Measurements from ENCODE around the gene TXNDC5. TPM values are rescaled to one million over a fixed set of nuclear protein-coding genes. Genes with fewer than 3 reads are reported as not detected.

TXNDC5 gene
- total RNA-seq, 1 donor from 2014 or later: 360 TPM

DNA sequence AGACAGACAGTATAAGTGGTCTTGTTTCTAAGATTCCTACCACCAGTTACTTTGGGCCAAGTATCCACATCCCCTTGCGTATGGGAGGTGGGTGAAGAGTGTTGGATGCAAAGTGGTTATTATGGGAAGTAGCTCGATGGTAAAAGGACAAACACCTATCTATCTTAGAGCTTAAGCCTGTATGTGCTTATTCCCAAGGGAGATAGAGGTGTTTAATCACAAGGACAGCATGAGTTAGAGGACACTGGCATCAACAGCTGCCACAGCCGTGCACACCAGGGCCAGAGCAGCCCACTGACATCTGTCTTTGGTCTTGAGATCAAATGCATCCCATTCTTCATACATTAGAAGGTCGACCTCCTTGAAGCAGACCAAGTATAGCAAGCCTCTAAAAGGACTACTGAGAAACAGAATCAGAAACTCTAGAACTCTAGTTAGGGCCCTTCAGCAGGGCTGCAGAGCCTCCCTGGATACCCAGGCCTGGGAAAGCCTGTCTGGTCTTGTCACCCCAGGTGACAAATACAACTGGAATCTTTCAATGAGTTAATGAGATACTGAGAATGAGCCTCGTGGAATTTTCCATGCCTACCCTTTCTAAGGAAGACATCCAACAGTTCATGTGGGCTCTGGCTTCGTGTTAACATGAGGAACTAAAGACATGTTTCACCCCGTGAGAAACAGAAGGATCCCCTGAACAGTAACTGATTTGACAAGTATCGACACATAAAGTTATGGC is 28.7 kb downstream of the TXNDC5 start:
- peaks cover 13% of the 10 kb centered on the region for H3K36me3 ChIP-seq (ENCODE audit: control insufficient read depth, insufficient read depth, low read length)
- TF ChIP-seq, protein P1, sequence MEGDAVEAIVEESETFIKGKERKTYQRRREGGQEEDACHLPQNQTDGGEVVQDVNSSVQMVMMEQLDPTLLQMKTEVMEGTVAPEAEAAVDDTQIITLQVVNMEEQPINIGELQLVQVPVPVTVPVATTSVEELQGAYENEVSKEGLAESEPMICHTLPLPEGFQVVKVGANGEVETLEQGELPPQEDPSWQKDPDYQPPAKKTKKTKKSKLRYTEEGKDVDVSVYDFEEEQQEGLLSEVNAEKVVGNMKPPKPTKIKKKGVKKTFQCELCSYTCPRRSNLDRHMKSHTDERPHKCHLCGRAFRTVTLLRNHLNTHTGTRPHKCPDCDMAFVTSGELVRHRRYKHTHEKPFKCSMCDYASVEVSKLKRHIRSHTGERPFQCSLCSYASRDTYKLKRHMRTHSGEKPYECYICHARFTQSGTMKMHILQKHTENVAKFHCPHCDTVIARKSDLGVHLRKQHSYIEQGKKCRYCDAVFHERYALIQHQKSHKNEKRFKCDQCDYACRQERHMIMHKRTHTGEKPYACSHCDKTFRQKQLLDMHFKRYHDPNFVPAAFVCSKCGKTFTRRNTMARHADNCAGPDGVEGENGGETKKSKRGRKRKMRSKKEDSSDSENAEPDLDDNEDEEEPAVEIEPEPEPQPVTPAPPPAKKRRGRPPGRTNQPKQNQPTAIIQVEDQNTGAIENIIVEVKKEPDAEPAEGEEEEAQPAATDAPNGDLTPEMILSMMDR (IDR thresholded peaks at IDR 0.05; ENCODE audit: insufficient read depth, low read length, severe bottlenecking): no peak
- H3K27me3 ChIP-seq (ENCODE audit: control insufficient read depth, insufficient read depth, low read length): no peaks in the 10 kb centered on the region
- FAIRE-seq (no peak), DNase-seq (ENCODE audit: low read depth) (peak; percentile 58)
- no peak overlapping the region for H3K4me3 ChIP-seq (ENCODE audit: low read depth, low read length)

- no peak overlapping the region for H3K4me3 ChIP-seq (ENCODE audit: low read depth, low read length)
- peaks cover 13% of the 10 kb centered on the region for H3K36me3 ChIP-seq (ENCODE audit: control insufficient read depth, insufficient read depth, low read length)
- no peaks in the 10 kb centered on the region for H3K27me3 ChIP-seq (ENCODE audit: control insufficient read depth, insufficient read depth, low read length)
- no peak for DNase-seq (ENCODE audit: low read depth)
- FAIRE-seq: no peak
- TF ChIP-seq, protein P1 (IDR thresholded peaks at IDR 0.05; ENCODE audit: insufficient read depth, low read length, severe bottlenecking): no peak
Observed at GRCh38 chr6:7880718-7881107, 29.9 kb downstream of the TXNDC5 start.

- DNase-seq (ENCODE audit: low read depth) (no peak), FAIRE-seq (no peak)
- TF ChIP-seq, protein P1 (IDR thresholded peaks at IDR 0.05; ENCODE audit: insufficient read depth, low read length, severe bottlenecking): no peak
- Histone ChIP-seq H3K4me3 (ENCODE audit: low read depth, low read length) (no peak overlapping the region), H3K27me3 (ENCODE audit: control insufficient read depth, insufficient read depth, low read length) (no peaks in the 10 kb centered on the region), H3K36me3 (ENCODE audit: control insufficient read depth, insufficient read depth, low read length) (peaks cover 13% of the 10 kb centered on the region)
Observed at GRCh38 chr6:7879980-7880717, 30.4 kb downstream of the TXNDC5 start.

- Histone ChIP-seq H3K4me3 (ENCODE audit: low read depth, low read length) (no peak overlapping the region), H3K27me3 (ENCODE audit: control insufficient read depth, insufficient read depth, low read length) (no peaks in the 10 kb centered on the region), H3K36me3 (ENCODE audit: control insufficient read depth, insufficient read depth, low read length) (peaks cover 11% of the 10 kb centered on the region)
- TF ChIP-seq, protein P1 (IDR thresholded peaks at IDR 0.05; ENCODE audit: insufficient read depth, low read length, severe bottlenecking): no peak
- FAIRE-seq (no peak), DNase-seq (ENCODE audit: low read depth) (no peak)
Observed at GRCh38 chr6:7879579-7879978, 31.0 kb downstream of the TXNDC5 start.

- Histone ChIP-seq H3K27me3 (ENCODE audit: control insufficient read depth, insufficient read depth, low read length) (no peaks in the 10 kb centered on the region), H3K4me3 (ENCODE audit: low read depth, low read length) (no peak overlapping the region), H3K36me3 (ENCODE audit: control insufficient read depth, insufficient read depth, low read length) (peaks cover 7% of the 10 kb centered on the region)
- DNase-seq (ENCODE audit: low read depth): no peak
- no peak for FAIRE-seq
- TF ChIP-seq, protein P1 (IDR thresholded peaks at IDR 0.05; ENCODE audit: insufficient read depth, low read length, severe bottlenecking): no peak
Observed at GRCh38 chr6:7879043-7879442, 31.5 kb downstream of the TXNDC5 start.
